GM12874 (cell line): ENCODE measurements around the gene FAM8A1.

ENCODE experiments used
- TF ChIP-seq, protein P1 (sequence below): IDR thresholded peaks from 2 replicates; pipeline ENCODE4 v1.5.1; 2011; ENCODE audit warnings: low read depth, mild to moderate bottlenecking, control low read depth, low read length, moderate library complexity; ENCODE audit not compliant: insufficient read depth

Gene FAM8A1

DNA sequence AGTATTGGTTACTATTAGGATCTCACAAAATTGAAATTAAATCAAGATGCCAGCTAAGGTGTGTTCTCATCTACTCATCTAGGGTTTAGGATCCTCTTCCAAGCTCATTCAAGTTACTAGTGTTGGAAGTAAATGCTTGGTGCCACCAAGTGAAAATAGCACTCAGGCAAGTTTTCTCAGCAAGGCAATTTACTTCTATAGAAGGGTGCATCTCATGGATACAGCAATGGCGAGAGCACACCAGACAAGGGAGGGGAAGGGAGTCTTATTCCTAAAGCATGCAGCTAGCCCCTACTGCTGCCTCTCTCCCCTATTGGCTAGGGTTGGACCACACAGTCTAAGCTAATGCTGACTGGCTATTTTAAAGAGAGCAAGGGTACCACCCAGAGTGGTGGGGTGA lies 23.0 kb upstream of the FAM8A1 start:
- TF ChIP-seq, protein P1, sequence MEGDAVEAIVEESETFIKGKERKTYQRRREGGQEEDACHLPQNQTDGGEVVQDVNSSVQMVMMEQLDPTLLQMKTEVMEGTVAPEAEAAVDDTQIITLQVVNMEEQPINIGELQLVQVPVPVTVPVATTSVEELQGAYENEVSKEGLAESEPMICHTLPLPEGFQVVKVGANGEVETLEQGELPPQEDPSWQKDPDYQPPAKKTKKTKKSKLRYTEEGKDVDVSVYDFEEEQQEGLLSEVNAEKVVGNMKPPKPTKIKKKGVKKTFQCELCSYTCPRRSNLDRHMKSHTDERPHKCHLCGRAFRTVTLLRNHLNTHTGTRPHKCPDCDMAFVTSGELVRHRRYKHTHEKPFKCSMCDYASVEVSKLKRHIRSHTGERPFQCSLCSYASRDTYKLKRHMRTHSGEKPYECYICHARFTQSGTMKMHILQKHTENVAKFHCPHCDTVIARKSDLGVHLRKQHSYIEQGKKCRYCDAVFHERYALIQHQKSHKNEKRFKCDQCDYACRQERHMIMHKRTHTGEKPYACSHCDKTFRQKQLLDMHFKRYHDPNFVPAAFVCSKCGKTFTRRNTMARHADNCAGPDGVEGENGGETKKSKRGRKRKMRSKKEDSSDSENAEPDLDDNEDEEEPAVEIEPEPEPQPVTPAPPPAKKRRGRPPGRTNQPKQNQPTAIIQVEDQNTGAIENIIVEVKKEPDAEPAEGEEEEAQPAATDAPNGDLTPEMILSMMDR: no peak

DNA sequence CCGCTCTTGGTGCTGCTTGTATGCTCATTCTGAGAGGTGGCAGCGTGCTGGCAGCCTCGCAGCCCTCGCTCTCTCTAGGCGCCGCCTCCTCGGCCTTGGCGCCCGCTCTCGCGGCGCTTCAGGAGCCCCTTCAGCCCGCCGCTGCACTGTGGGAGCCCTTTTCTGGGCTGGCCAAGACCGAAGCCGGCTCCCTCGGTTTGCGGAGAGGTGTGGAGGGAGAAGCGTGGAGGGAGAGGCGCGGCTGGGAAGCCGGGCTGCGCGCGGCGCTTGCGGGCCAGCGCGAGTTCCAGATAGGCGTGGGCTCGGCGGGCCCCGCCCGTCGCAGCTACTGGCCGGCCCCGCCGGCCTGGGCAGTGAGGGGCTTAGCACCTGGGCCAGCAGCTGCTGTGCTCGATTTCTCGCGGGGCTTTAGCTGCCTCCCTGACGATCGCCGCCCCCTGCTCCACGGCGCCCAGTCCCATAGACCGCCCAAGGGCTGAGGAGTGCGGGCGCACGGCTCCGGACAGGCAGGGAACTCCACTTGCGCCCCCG lies 19.5 kb upstream of the FAM8A1 start:
- TF ChIP-seq, protein P1: no peak

DNA sequence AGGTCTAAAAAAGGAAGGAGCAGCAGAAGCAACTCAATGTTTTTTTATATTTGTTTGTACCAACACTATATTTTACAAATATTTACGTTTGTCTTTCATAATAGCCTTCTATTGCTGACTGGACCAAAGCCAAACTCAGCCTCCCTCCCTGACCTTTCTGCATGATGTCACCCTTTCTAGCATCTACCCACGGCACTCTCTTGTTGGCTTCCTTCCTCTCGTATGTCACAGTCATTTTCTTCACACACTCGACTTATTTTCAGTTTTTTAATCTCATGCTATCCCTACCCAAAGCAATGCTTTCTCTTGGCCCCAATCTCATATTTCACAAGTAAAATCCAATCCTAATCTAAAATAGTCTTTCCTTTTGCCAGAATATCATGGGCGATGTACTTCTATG lies 16.3 kb upstream of the FAM8A1 start:
- TF ChIP-seq, protein P1: no peak

DNA sequence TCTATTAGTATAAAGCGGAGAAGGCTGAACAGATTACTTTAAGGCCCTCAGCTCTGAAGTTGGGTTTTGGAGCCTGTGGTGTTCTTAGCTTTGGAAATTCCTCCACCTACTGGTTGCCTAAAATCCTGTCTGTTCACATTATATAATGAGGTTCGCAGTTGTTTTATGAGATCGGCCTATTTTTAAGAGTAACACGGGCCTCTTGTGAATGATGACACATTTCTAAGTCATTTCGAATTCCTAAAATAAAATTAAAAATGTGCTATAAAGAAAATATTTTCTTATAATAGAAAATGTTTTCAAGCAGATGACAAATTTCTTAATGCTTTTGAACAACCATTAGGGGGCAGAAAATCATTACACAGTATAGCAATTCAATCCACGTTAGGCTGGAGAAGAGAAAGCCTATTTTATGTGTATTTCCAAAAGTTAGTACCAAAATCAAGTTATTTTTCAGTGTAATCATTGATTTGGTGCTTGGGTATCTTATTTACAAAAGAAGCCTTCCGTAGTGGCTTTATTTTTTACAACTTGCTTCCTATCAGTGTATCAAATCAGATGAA lies 15.8 kb upstream of the FAM8A1 start:
- TF ChIP-seq, protein P1: peak; percentile 38

DNA sequence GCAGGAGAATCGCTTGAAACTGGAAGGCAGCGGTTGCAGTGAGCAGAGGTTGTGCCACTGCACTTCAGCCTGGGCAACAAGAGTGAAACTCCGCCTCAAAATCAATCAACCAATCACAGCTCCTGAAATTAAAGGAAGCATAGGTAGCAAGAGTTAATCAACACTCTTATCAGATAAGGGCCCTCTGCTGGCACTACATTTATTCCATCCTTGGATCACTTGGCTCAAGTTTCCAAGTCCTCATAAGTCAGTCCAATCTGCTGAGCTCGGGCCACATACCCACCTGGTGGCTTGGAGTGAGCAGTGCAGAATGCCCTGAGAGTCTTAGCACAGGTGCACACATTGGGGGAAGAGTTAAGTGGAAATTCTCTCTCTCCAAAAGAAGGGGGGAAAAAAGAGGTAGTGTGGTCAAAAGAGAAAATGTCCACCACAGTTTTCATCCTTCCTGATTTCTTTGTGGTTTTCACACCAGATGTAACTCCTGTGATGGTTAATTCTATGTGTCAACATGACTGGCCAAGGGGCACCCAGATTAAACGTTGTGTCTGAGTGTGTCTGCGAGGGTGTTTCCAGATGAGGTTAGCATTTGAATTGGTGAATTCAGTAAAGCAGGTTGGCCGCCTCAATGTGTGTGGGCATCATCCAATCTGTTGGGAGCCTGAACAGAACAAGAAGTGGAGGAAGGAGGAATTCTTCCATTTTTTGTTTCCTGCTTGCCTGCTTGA lies 14.2 kb upstream of the FAM8A1 start:
- TF ChIP-seq, protein P1: peak; percentile 17; the same call in 1 of the 2 replicates

DNA sequence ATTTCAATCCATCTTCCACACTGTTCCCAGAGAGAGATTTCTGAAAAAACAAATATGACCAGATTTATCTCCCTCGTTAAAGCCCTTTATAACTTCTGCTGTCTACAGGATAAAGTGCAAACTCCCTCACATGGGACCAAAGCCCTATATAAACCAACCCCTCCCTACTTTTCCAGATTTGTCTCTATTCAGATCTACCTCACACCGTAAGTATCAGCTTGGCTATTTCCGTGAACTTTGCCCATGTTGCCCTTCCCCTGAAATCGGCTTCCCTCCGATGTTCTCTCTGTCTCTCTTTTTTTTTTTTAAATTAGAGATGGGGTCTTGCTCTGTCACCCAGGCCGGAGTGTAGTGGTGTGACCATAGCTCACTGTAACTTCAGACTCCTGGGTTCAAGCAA lies 12.1 kb upstream of the FAM8A1 start:
- TF ChIP-seq, protein P1: no peak

DNA sequence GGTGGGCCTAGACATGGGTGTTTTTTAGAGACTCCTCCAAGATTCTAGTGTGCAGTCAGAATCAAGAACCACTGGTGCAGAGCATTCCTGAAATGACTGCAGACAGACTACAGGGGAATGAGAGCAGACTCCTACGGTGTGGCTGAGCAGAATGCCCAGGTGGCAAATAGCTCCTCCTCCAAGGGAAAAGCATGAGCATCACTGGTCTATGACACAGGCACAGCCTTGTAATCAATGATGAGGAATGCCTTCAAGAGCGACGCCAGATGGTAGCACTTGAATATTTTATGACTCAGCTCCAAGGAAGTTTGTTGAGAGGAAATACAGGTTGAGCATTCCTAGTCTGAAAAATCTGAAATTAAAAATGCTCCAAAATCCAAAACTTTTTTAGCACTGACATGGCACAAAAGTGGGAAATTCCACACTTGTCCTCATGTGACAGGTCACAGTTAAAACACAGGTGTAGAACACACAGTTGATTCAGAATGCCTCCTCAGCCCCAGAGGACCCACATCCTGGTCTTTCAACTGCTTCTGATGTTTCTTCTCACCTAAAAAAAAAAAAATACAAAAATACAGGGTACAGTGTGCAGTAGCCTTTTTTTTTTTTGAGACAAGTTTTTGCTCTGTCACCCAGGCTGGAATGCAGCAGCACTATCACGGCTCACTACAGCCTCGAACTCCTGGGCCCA lies 10.6 kb upstream of the FAM8A1 start:
- TF ChIP-seq, protein P1: no peak
